ENCODE results near the gene FAM170A. TPM values are rescaled to one million over a fixed set of nuclear protein-coding genes. Genes with fewer than 3 reads are reported as not detected.

The FAM170A gene
- total and polyA plus RNA-seq, 2 donors (not counting 3 experiments of a cell fraction or from before 2014, with no cell fraction given), result not detected

- TF ChIP-seq GATA2 (IDR thresholded peaks at IDR 0.05; ENCODE audit: insufficient read depth, insufficient read length, low read depth, low read length), result no peak
- no peak for TF ChIP-seq MYC (IDR thresholded peaks at IDR 0.05; ENCODE audit: low read depth, low read length)
- no peak for TF ChIP-seq POLR2A (IDR thresholded peaks at IDR 0.05; ENCODE audit: low read depth, low read length)
- no peak for TF ChIP-seq MAX (IDR thresholded peaks at IDR 0.05; ENCODE audit: insufficient read depth, insufficient read length)
- no peak for TF ChIP-seq FOS (IDR thresholded peaks at IDR 0.05; ENCODE audit: borderline replicate concordance, insufficient read depth, low read length)
- TF ChIP-seq POLR2AphosphoS5 (IDR thresholded peaks at IDR 0.05; ENCODE audit: insufficient read depth, low read depth, low read length), result no peak
- TF ChIP-seq JUN (IDR thresholded peaks at IDR 0.05; ENCODE audit: borderline replicate concordance, insufficient read depth, insufficient read length, low read depth), result no peak
- TF ChIP-seq EZH2 (IDR thresholded peaks at IDR 0.05; ENCODE audit: borderline replicate concordance, low read depth, low read length, severe bottlenecking), result no peak
- TF ChIP-seq CTCF (IDR thresholded peaks at IDR 0.05; ENCODE audit: extremely low read depth in 1 of 2, insufficient read depth in 1 of 2, low read depth in 1 of 2, low read length in 2 of 2), result no peak
- POLR2A ChIA-PET, result no interaction called here
- FAIRE-seq (no peak), DNase-seq (ENCODE audit: low read depth, low spot score) (no peak)
- H3K27me3 ChIP-seq (ENCODE audit: control insufficient read depth in 2 of 2, insufficient read depth in 2 of 2, low read length in 2 of 2), result no peaks in the 10 kb centered on the region
- BruUV-seq (replicated peaks), result no TSS peak
- intact Hi-C loops (cut with micrococcal nuclease), result no loop called here
- no peak overlapping the region for H3K4me3 ChIP-seq (replicated peaks in 1 of 3; ENCODE audit: insufficient read depth in 1 of 3, low read depth in 1 of 3, low read length in 3 of 3)
- no peak overlapping the region for H2AFZ ChIP-seq (ENCODE audit: low read depth, low read length)
- H4K20me1 ChIP-seq (replicated peaks; ENCODE audit: control insufficient read depth, extremely low read depth, insufficient read depth, low read length), result no peaks in the 10 kb centered on the region
- no peak overlapping the region for H3K4me2 ChIP-seq (ENCODE audit: insufficient read depth, low read length)
- H3K9ac ChIP-seq (replicated peaks; ENCODE audit: extremely low read depth, insufficient read depth, low read length), result no peak overlapping the region
- no peaks in the 10 kb centered on the region for H3K9me3 ChIP-seq (replicated peaks; ENCODE audit: control insufficient read depth, insufficient read depth, low read length)
- no peaks in the 10 kb centered on the region for H3K4me1 ChIP-seq (ENCODE audit: control insufficient read depth, extremely low read depth, insufficient read depth, low read length)
- no peaks in the 10 kb centered on the region for H3K9me1 ChIP-seq (replicated peaks; ENCODE audit: control insufficient read depth, extremely low read depth, insufficient read depth, low read length)
- H3K27ac ChIP-seq (ENCODE audit: insufficient read depth, low read depth, low read length), result no peak overlapping the region
- no peaks in the 10 kb centered on the region for H3K36me3 ChIP-seq (ENCODE audit: control insufficient read depth in 2 of 2, extremely low read depth in 1 of 2, insufficient read depth in 2 of 2, low read length in 2 of 2)
- no peaks in the 10 kb centered on the region for H3K79me2 ChIP-seq (ENCODE audit: control insufficient read depth, insufficient read depth, low read length)
- CTCF ChIA-PET, result no interaction called here
- dilution Hi-C loops (cut with MboI; ENCODE audit: extremely low pct_ligation_motif_present, low sequenced_read_pairs), result no loop called here
Measured at GRCh38 chr5:119630752-119631440, 1.5 kb downstream of the FAM170A start.
